ENCODE data around the gene CSAG2.

Gene CSAG2

DNA sequence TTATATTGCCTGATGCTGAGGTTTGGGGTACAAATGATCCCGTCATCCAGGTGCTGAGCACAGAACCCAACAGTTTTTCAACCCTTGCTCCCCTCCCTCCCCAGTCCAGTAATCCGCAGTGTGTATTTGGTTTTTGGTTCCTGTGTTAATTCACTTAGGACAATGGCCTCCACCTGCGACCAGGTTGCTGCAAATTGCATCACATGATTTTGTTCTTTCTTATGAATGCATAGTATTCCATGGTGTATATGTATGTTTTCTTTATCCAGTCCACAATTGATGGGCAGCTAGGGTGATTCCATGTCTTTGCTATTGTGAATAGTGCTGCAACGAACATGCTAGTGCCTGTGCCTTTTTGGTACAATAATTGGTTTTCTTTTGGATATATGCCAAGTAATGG lies 46.0 kb downstream of the CSAG2 start:
- no peak for DNase-seq (ENCODE audit: low read depth)

DNA sequence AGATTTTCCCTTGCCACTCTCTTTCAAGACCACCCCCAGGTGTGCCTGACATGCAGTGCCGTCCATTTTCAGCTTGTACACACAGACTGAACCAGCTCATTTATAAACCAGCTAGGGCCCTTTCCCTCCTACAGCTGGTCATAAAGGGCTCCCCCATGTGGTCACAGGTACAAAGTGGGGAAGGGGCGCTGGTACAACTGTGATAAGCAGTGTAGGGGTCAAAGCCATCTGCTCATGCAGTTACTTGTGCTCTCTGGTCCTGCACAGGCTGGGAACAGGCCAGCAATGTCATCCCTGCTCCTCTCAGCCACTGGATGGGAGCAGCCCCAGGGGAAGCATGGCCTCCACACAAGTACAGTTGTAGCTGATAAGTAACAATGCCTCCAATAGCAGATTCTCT lies 50.8 kb downstream of the CSAG2 start:
- DNase-seq (ENCODE audit: low read depth): no peak

All from activated T-cell treated with anti-CD3 and anti-CD28 coated beads for 24 hours (primary cell).